GM12878 (cell line): ENCODE results near the gene TRPC1. TPM values are rescaled to one million over a fixed set of nuclear protein-coding genes. Genes with fewer than 3 reads are reported as not detected.

Experiments
- polyA plus RNA-seq, 11 experiments: library from polyadenylated mRNA; depleted of rRNA in 4 of 11; unstranded in 6 of 11; stranded (reverse) in 5 of 11; fragments of >200 nt; fragmentation: Nextera tagmentation in 4 of 11; fragmentation: Illumina TruSeq in 1 of 11; extraction: Ambion mirVana in 4 of 11; extraction: Trizol in 1 of 11; gene quantifications; 1 replicate in 1 of 11; 2 replicates in 10 of 11; pipeline versions ENCODE4 v1.2.1 to v1.2.3, GENCODE V29; 2011 to 2016; ENCODE audit warnings: inconsistent platforms in 2 of 11, missing spikeins in 2 of 11, low read depth in 1 of 11
- small RNA-seq: library from RNA; depleted of rRNA; stranded (forward); fragments of <200 nt; gene quantifications from one replicate; pipeline ENCODE3, GENCODE V24; 2014
- total RNA-seq, 4 experiments: library from RNA; depleted of rRNA in 3 of 4; stranded (reverse); fragments of >200 nt in 3 of 4; fragmentation: Illumina TruSeq in 1 of 4; extraction: Trizol in 1 of 4; gene quantifications; 2 replicates each; pipeline versions ENCODE4 v1.2.1 to v1.2.3, GENCODE V29; 2013 to 2021

TRPC1 gene
- total and polyA plus RNA-seq, 10 of the 15 experiments (the other 5 are each of a cell fraction or from before 2014, with no cell fraction given) = 0.05 to 2.9 (median 0.17) TPM

Small RNA genes within 50 kb of the gene (small RNA-seq; reads per million reads assigned to genes)
- not detected for gene RNU7-47P

Other genes with a start within 250 kb of the TRPC1 start
- gene ATR, start 145.3 kb upstream of the TRPC1 start, total RNA-seq (2014; rRNA removed) = 33.5 and 33.6 TPM in 2 replicates
- 41.5 and 42.1 TPM in 2 replicates for gene ATR, start 145.3 kb upstream of the TRPC1 start, total RNA-seq (2014; rRNA removed; fragmentation: Illumina TruSeq; extraction: Trizol)
- 27.9 and 34.1 TPM in 2 replicates for gene ATR, start 145.3 kb upstream of the TRPC1 start, total RNA-seq (2021)
- gene ATR, start 145.3 kb upstream of the TRPC1 start, polyA plus RNA-seq (2011; rRNA removed) = 34.0 and 51.8 TPM in 2 replicates
- 23.8 and 35.8 TPM in 2 replicates for gene ATR, start 145.3 kb upstream of the TRPC1 start, polyA plus RNA-seq (2014; fragmentation: Illumina TruSeq; extraction: Trizol)
- 10 to 100 TPM; 25.8 to 29.0 TPM for gene ATR, start 145.3 kb upstream of the TRPC1 start, polyA plus RNA-seq (2014; fragmentation: Nextera tagmentation; extraction: Ambion mirVana)
- 19.3 and 21.0 TPM in 2 replicates for gene ATR, start 145.3 kb upstream of the TRPC1 start, polyA plus RNA-seq (2014; rRNA removed)
- gene ATR, start 145.3 kb upstream of the TRPC1 start, polyA plus RNA-seq (2016; fragmentation: Nextera tagmentation; extraction: Ambion mirVana) = 10 to 100 TPM; 28.2 to 31.3 TPM
- 1.6 and 2.0 TPM in 2 replicates for gene PLS1, start 127.6 kb upstream of the TRPC1 start, total RNA-seq (2014; rRNA removed)
- gene PLS1, start 127.6 kb upstream of the TRPC1 start, total RNA-seq (2014; rRNA removed; fragmentation: Illumina TruSeq; extraction: Trizol) = 2.0 and 2.5 TPM in 2 replicates
- 1.5 and 1.6 TPM in 2 replicates for gene PLS1, start 127.6 kb upstream of the TRPC1 start, total RNA-seq (2021)
- gene PLS1, start 127.6 kb upstream of the TRPC1 start, polyA plus RNA-seq (2011; rRNA removed) = 11.7 and 18.0 TPM in 2 replicates
- 2.2 and 4.2 TPM in 2 replicates for gene PLS1, start 127.6 kb upstream of the TRPC1 start, polyA plus RNA-seq (2014; fragmentation: Illumina TruSeq; extraction: Trizol)
- gene PLS1, start 127.6 kb upstream of the TRPC1 start, polyA plus RNA-seq (2014; fragmentation: Nextera tagmentation; extraction: Ambion mirVana) = 1 to 10 TPM; 1.2 TPM
- gene PLS1, start 127.6 kb upstream of the TRPC1 start, polyA plus RNA-seq (2014; rRNA removed) = 0.78 and 1.4 TPM in 2 replicates
- gene PLS1, start 127.6 kb upstream of the TRPC1 start, polyA plus RNA-seq (2016; fragmentation: Nextera tagmentation; extraction: Ambion mirVana) = 1 to 10 TPM in 1 of 2 experiments, under 1 TPM in 1; 0.59 to 1.7 TPM
- 0.11 and 0.49 TPM in 2 replicates for gene PCOLCE2, start 165.0 kb downstream of the TRPC1 start, total RNA-seq (2014; rRNA removed)
- 0.23 and 0.40 TPM in 2 replicates for gene PCOLCE2, start 165.0 kb downstream of the TRPC1 start, total RNA-seq (2014; rRNA removed; fragmentation: Illumina TruSeq; extraction: Trizol)
- gene PCOLCE2, start 165.0 kb downstream of the TRPC1 start, total RNA-seq (2021) = 0.41 and 1.1 TPM in 2 replicates
- gene PCOLCE2, start 165.0 kb downstream of the TRPC1 start, polyA plus RNA-seq (2011; rRNA removed) = 7.6 and 11.9 TPM in 2 replicates
- 0.34 and 0.60 TPM in 2 replicates for gene PCOLCE2, start 165.0 kb downstream of the TRPC1 start, polyA plus RNA-seq (2014; fragmentation: Illumina TruSeq; extraction: Trizol)
- gene PCOLCE2, start 165.0 kb downstream of the TRPC1 start, polyA plus RNA-seq (2014; fragmentation: Nextera tagmentation; extraction: Ambion mirVana) = under 1 TPM; 0.20 to 0.31 TPM
- 0.27 and 0.78 TPM in 2 replicates for gene PCOLCE2, start 165.0 kb downstream of the TRPC1 start, polyA plus RNA-seq (2014; rRNA removed)
- gene PCOLCE2, start 165.0 kb downstream of the TRPC1 start, polyA plus RNA-seq (2016; fragmentation: Nextera tagmentation; extraction: Ambion mirVana) = under 1 TPM; 0.40 to 0.76 TPM
- not detected in 2 replicates for gene PAQR9, start 239.6 kb downstream of the TRPC1 start, total RNA-seq (2014; rRNA removed)
- gene PAQR9, start 239.6 kb downstream of the TRPC1 start, total RNA-seq (2014; rRNA removed; fragmentation: Illumina TruSeq; extraction: Trizol) = not detected in 2 replicates
- not detected in 2 replicates for gene PAQR9, start 239.6 kb downstream of the TRPC1 start, total RNA-seq (2021)
- gene PAQR9, start 239.6 kb downstream of the TRPC1 start, polyA plus RNA-seq (2011; rRNA removed) = not detected in 2 replicates
- not detected in 2 replicates for gene PAQR9, start 239.6 kb downstream of the TRPC1 start, polyA plus RNA-seq (2014; fragmentation: Illumina TruSeq; extraction: Trizol)
- not detected for gene PAQR9, start 239.6 kb downstream of the TRPC1 start, polyA plus RNA-seq (2014; fragmentation: Nextera tagmentation; extraction: Ambion mirVana)
- not detected in 2 replicates for gene PAQR9, start 239.6 kb downstream of the TRPC1 start, polyA plus RNA-seq (2014; rRNA removed)
- not detected for gene PAQR9, start 239.6 kb downstream of the TRPC1 start, polyA plus RNA-seq (2016; fragmentation: Nextera tagmentation; extraction: Ambion mirVana)